SK-N-SH (cell line): ENCODE measurements around the gene NOTCH4.

Experiments used
- CTCF ChIP-seq: fragments of 200-600 bp; sonication (generic); IDR thresholded peaks from 2 replicates; pipeline ENCODE4 v1.6.1; 2017; ENCODE audit warnings: antibody characterized with exemption, mild to moderate bottlenecking, moderate library complexity
- ELF1 ChIP-seq: IDR thresholded peaks from 2 replicates; pipeline ENCODE4 v1.4.0; 2012
- GATA2 ChIP-seq: sonication (generic); formaldehyde crosslinking; IDR thresholded peaks from 2 replicates; pipeline ENCODE4 v1.5.0; 2020; ENCODE audit warnings: mild to moderate bottlenecking, missing genetic modification reagents
- SIN3A ChIP-seq: IDR thresholded peaks from 2 replicates; pipeline ENCODE4 v1.6.1; 2012; ENCODE audit warnings: low read depth, mild to moderate bottlenecking, low read length, moderate library complexity, borderline replicate concordance
- TAF1 ChIP-seq: IDR thresholded peaks from 2 replicates; pipeline ENCODE4 v1.6.1; 2012; ENCODE audit warnings: low read depth, mild to moderate bottlenecking, low read length, moderate library complexity, borderline replicate concordance
- TF ChIP-seq, protein P1 (sequence below): fragments of 150-350 bp; IDR thresholded peaks from 2 replicates; pipeline ENCODE4 v1.6.1; 2016; ENCODE audit warnings: mild to moderate bottlenecking, low read depth, low read length

DNA sequence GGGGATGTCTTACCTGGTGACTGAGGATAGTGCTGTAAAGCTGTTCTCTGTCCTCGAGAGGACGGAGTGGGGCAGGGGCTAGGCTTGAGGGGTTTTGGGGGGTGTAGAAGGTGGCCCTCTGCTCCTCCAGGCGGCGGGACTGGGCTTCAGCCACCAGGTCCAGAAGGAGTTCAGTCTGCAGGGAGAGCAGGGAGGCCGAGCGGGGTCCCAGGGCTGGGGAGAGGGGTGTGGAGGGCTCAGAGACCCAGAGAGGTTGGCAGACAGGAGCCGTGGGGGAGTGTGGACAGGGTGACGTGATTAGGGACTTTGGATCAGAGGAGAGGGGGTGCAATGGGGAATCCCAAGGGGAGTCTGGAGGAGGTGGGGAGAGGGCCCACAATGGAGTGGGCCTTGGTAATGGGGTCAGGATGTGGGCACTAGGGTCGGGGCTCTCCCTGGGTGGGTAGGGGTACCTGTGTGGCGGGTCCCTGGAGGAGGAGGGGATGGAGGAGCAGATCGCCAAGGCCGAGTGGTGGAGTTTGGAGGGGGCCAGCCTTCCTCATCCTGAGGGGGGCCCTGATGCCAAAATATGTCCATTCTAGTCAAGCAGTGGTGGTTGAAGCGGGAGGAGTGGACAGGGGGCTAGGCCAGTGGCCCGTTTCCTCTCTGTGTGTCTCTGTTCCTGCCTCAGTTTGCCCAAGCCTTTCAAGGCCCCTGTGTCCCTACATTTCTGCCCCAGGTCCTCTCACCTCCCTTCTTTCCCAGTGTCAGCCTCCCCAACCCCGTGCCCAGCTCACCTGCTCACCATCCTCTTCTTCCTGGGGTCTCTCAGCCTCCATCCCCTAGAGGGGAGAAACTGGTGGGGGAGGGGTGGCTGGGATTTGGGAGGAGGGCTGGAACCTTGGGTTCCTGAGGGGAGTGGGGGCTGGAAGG, 31.9 kb downstream of the NOTCH4 start:
- TF ChIP-seq TAF1 (no peak), GATA2 (CRISPR knock-in tag) (no peak), CTCF (no peak), ELF1 (no peak), SIN3A (no peak)
- TF ChIP-seq, protein P1, sequence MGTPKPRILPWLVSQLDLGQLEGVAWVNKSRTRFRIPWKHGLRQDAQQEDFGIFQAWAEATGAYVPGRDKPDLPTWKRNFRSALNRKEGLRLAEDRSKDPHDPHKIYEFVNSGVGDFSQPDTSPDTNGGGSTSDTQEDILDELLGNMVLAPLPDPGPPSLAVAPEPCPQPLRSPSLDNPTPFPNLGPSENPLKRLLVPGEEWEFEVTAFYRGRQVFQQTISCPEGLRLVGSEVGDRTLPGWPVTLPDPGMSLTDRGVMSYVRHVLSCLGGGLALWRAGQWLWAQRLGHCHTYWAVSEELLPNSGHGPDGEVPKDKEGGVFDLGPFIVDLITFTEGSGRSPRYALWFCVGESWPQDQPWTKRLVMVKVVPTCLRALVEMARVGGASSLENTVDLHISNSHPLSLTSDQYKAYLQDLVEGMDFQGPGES, result no peak
